Fibroblast of mammary gland (primary cell): ENCODE data around the gene FHL1.
A peak's percentile ranks its signal among the peaks of the same experiment; 100 is the strongest.

Experiments used
- DNase-seq: peaks from one replicate; pipeline ENCODE4 v3.0.0-alpha.2; 2010; ENCODE audit warnings: low read depth
- H3K4me3 ChIP-seq: 2 replicates; pipeline ENCODE4 v1.5.1; 2011; ENCODE audit warnings: low read depth, mild to moderate bottlenecking, low read length, moderate library complexity; ENCODE audit not compliant: control insufficient read depth
- CTCF ChIP-seq: conservative IDR thresholded peaks from 2 replicates; pipeline ENCODE4 v1.5.1; 2011; ENCODE audit warnings: low read depth, low read length, inconsistent platforms; ENCODE audit not compliant: control insufficient read depth, insufficient read depth

FHL1 gene

GRCh38 chrX:136115126-136115903 lies 32.0 kb upstream of the FHL1 start:
- DNase-seq = peak; percentile 37
- no peak overlapping the region for H3K4me3 ChIP-seq
- TF ChIP-seq CTCF = no peak

GRCh38 chrX:136115904-136116297 lies 31.4 kb upstream of the FHL1 start:
- no peak for DNase-seq
- H3K4me3 ChIP-seq = no peak overlapping the region
- TF ChIP-seq CTCF = no peak

GRCh38 chrX:136121788-136122187 lies 25.5 kb upstream of the FHL1 start:
- no peak for DNase-seq

GRCh38 chrX:136122207-136122606 lies 25.1 kb upstream of the FHL1 start:
- no peak for TF ChIP-seq CTCF
- no peak for DNase-seq
- H3K4me3 ChIP-seq = no peak overlapping the region

More at GRCh38 chrX:136121788-136122187, 25.5 kb upstream of the FHL1 start:
- H3K4me3 ChIP-seq = no peak overlapping the region
- no peak for TF ChIP-seq CTCF

- no peak for DNase-seq
- TF ChIP-seq CTCF = no peak
Observed at GRCh38 chrX:136125106-136125505, 22.2 kb upstream of the FHL1 start.

GRCh38 chrX:136126371-136126770 lies 21.0 kb upstream of the FHL1 start:
- DNase-seq = no peak
- no peak for TF ChIP-seq CTCF
- H3K4me3 ChIP-seq = no peak overlapping the region

More at GRCh38 chrX:136125106-136125505, 22.2 kb upstream of the FHL1 start:
- H3K4me3 ChIP-seq = no peak overlapping the region

- peak; percentile 20 for DNase-seq
- H3K4me3 ChIP-seq = no peak overlapping the region
- TF ChIP-seq CTCF = no peak
Observed at GRCh38 chrX:136126872-136127406, 20.4 kb upstream of the FHL1 start.
